NCI-H82 treated with DMSO at 0.1 percent for 48 hours (cell line): ENCODE measurements around the gene CBX1.
"Not testable (repeated sequence)": the region's sequence is repeated elsewhere in the genome, so short reads cannot be mapped to it uniquely, and the experiment has no call there.

ENCODE experiments used
- DNase-seq: peaks from one replicate; lab custom pipeline; 2025; ENCODE audit not compliant: unreplicated experiment; lab: John Stamatoyannopoulos, UW

Gene CBX1

GRCh38 chr17:48123776-48124388, 22.6 kb upstream of the CBX1 start:
- no peak for DNase-seq

- DNase-seq = no peak
These were observed 21.8 kb upstream of the CBX1 start for GRCh38 chr17:48123111-48123510.

- DNase-seq = no peak
These were observed 21.4 kb upstream of the CBX1 start for GRCh38 chr17:48122665-48123045.

- no peak for DNase-seq
These were observed 20.8 kb upstream of the CBX1 start for GRCh38 chr17:48121923-48122664.

- DNase-seq = no peak
These were observed 12.0 kb upstream of the CBX1 start for GRCh38 chr17:48113201-48113676.

GRCh38 chr17:48111937-48112241, 10.6 kb upstream of the CBX1 start:
- no peak for DNase-seq

- DNase-seq = peak; percentile 29
These were observed 9.5 kb upstream of the CBX1 start for GRCh38 chr17:48110761-48111160.

GRCh38 chr17:48107137-48108055, 6.1 kb upstream of the CBX1 start, which contains the start of gene SNX11:
TSS of gene SNX11 (plus strand) at chr17:48107766. CDS start at chr17:48112044, 4,278 bp downstream.
- DNase-seq = peak; percentile 82

- DNase-seq = no peak
These were observed 5.5 kb upstream of the CBX1 start for GRCh38 chr17:48106802-48107136.

- DNase-seq = no peak
These were observed 3.2 kb upstream of the CBX1 start for GRCh38 chr17:48104440-48104839.

- DNase-seq = no peak
These were observed 1.8 kb upstream of the CBX1 start for GRCh38 chr17:48102798-48103715.

GRCh38 chr17:48102043-48102750, 919 bp upstream of the CBX1 start:
- DNase-seq = no peak

- peak; percentile 43 for DNase-seq
These were observed 677 bp downstream of the CBX1 start for GRCh38 chr17:48100591-48101011.

GRCh38 chr17:48100160-48100559, 1.1 kb downstream of the CBX1 start:
- no peak for DNase-seq

- DNase-seq = no peak
These were observed 5.7 kb downstream of the CBX1 start for GRCh38 chr17:48095611-48096010.

GRCh38 chr17:48093341-48094045, 7.8 kb downstream of the CBX1 start:
- no peak for DNase-seq

GRCh38 chr17:48084932-48085331, 16.3 kb downstream of the CBX1 start:
- DNase-seq = no peak

- DNase-seq = no peak
These were observed 19.4 kb downstream of the CBX1 start for GRCh38 chr17:48081858-48082257.

- DNase-seq = not testable (repeated sequence)
These were observed 24.1 kb downstream of the CBX1 start for GRCh38 chr17:48077152-48077551.
